GM18873 (cell line): Measurements from ENCODE around the gene POLR1A.

Experiments used
- ATAC-seq: cut with Tn5 transposase; IDR thresholded peaks from one replicate; pipeline ENCODE4 v1.9.1; 2021; ENCODE audit warnings: mild to moderate bottlenecking, moderate library complexity, moderate number of reproducible peaks; ENCODE audit not compliant: unreplicated experiment, low FRiP score

POLR1A gene

DNA sequence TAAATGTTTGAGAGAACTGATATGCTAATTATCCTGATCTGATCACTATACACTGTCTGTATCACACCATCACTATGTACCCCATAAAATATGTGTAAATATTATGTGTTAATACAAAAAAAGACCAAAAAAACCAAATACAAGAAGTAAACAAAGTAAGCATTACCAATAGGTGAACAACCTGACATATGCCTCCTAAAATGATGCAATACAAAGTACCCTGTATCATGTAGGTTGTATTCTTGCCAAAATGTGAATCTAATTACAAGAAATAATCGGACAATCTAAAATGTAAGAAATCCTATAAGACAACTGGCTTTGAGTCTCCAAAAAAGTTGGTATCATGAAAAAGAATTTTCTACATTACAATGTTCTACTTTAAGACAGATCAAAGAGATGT is 7.8 kb downstream of the POLR1A start:
- no peak for ATAC-seq

DNA sequence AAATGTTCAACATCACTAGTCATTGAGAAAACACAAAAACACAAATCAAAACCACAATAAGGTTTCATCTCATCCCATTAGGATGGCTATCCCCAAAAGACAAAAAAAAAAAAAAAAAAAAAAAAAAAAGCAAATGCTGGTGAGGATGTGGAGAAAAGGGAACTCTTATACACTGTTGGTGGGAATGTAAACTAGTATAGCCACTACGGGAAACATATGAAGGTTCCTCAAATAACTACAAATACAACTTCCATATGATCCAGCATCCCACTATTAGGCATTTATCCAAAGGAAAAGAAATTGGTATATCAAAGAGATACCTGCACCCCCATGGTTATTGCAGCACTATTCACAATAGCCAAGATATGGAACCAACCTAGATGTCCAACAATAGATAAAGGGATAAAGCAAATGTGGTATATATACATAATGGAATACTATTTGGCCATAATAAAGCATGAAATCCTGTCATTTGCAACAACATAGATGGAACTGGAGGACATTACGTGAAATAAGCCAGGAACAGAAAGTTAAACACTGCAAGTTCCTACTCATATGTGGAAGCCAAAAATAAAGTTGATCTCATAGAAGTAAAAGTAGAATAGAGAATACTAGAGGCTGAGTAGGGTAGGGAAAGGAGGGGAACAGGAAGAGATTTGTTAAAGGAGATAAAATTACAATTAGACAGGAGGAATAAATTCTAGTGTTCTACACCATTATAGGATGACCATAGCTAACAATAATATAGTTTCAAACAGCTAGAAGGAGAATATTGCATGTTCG is 8.4 kb downstream of the POLR1A start:
- no peak for ATAC-seq

DNA sequence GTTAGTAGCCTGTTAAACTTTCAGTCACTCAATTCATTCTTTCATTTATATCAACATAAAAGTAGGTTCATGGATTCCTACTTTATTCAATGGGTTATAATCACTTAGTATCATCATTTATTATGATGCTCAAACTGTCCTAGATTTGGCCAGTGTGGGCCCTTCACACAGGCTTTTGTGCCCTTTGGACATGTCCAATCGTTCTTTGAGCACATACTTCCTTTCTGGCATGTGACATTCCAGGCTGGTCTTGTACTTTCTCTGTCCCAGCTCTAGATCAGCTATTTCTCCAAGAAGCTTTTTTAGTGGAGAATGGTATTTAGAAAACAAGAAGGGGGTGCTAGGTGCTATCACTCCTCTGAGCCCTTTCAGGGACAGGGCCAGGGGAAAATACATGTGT is 11.5 kb downstream of the POLR1A start:
- ATAC-seq, result no peak

DNA sequence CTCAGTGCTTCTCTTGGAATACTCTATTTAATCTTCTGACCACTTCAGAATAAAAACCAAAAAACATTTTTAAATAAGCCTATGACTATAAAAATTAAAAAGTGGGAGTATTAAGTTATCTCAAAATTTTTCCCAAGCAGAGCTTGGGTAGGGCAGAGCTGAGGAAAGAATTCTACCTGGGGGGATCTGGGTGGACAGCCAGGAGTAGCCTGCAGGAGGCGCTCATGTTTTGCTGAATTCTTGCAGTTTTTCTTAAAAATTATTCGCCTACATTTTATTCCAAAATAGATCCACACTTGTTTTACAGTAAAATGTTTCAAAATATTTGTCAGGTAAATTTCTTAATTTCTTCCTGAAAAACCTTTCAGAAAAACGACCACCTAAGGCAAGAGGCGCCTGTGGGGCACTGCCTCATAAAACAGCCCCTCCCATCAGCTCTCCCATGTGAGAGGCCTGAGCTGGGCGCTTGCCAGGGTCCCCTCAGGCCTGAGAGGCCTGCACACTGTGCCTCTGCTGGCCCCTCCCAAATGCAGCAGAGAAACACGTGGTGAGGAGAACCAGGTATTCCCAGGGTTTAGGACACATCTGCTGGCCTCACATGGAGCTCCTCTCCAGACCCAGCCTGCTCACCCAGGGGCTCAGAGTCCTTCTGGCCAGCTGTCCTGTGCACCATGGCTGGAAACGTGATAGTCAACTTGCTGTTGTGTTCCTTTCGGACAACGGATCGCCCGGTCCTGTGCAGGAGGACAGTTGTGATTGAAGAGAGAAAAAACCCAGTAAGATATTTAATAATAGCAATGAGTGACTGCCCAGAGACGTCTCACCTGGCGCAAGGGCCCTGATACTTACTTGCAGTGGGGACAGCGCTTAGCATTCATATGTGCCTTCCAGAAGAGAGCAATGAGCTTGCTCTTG is 17.5 kb downstream of the POLR1A start:
- no peak for ATAC-seq

DNA sequence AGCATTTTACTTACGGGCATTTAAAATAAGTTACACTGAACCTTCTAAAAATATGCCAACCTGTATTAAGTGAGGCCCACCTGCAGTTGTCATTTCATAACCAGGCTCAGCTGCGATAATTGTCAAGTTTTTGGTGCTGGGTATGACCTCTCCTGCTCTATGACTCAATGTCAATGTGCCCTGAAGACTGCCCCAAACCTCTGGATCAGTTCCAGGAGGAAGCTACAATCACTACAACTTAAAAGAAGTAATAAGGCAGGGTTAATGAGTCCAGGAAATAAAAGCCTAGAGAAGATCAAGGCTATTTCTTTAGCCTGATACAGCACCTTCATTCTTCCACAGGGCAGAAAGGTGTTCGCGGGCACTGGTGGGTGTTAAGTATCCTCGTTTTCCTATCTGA is 22.9 kb downstream of the POLR1A start:
- no peak for ATAC-seq

DNA sequence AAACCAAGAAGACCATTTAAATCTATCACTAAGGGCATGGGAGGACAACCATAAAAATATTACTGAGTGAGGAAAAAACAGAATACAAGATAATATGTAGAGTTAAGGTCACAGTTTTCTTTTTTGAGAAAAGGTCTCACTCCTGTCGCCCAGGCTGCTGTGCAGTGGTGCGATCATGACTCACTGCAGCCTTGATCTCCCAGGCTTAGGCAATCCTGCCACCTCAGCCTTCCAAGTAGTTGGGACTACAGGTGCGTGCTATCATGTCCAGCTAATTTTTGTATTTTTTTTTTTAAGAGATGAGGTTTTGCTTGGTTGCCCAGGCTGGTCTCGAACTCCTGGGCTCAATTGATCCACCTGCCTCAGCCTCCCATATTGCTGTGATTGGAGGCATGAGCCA is 24.0 kb downstream of the POLR1A start:
- ATAC-seq, result no peak

DNA sequence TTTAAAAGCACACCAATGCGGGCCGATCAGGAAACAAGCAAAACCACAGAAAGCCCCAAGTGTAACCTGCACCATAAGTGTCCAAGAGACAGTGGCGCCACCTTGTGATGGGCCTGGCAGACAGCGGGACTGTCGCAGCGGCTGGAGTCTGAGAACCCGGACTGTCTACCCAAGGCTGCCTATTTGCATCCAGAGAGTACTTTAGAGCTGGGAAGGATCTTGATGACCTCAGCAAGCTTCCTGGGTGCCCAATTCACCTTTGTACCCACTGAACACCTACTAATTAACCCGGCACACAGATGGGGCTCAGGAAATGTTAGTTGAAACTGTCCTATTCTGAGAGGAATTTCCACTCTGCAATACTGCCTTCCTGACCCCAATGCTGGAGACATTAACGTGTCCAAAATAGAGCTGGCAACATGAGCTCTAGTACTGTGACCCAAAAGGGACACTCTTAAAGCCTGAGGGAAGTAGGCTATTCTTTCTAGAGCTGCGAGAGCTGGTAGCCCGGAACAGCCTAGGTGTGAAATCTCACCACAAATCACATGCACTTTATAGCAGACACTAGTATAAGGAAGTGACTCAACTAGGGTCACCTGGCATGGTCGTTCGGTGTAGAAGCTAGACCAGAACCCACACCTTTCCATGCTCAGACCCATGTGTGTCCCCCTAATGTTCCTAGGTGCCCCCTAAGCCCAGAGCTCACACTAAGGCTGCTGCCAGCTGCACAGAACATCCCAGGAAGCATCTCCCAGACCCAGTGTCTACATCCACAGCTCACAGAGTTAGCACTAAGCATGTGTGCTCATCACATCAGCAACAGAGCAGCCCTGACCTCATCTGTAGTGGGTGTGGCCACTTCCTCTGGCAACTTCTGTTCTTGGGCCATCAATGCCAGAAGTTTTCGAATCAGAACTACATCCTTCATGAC is 25.4 kb downstream of the POLR1A start:
- ATAC-seq, result peak; percentile 77

DNA sequence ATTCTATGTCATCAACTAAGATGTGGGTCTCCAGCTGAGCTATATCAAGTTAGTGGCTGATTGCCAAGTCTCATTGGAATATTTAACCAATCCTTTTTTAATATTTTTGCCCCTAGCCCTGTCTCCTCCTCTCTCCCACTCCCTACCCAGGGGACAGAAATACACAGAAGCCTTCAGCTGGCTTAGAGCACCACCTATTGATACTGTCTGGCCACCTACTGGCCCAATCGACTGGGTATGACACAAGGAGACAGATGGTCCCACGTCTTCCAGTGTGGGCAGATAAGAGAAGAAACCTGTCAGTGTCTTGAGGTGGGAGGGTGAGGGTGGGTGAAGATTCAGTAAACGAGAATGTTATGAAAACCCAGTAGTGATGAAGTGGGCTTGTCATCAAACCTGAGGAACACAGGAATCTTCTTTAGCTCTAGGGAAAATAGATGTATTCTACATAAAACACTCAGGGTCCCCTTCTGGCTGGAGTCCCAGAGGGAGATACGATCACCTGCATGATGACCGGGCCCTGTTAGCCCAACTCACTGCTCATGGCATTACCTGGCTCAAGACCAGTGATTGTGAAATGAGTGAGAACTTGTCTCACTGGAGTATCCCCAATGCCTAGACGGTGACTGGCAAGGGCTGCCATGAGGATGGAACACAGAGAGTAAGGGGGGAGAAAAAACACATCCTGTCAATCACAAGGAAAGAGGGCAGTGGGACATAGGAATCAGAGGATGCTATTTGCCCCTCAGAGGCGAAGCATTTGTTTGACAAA is 26.7 kb downstream of the POLR1A start:
- ATAC-seq, result no peak

DNA sequence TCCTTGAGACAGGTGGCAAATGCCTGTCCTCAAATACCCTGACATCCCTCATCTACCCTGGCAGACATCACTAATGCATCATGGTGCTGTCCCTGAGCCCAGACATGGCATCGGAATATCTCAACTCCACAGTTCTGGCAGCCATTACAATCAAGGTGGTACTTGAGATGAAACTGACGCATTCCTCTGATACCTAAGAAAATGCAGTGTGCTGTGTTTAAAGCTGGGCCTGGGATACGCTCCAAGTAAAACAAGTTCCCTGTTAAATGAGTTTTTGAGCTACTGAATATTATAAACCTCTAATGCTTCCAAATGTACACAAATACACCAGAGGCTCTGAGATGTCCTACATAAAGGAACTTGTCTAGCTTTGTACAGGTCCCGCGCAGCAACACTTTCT is 29.8 kb downstream of the POLR1A start:
- no peak for ATAC-seq

DNA sequence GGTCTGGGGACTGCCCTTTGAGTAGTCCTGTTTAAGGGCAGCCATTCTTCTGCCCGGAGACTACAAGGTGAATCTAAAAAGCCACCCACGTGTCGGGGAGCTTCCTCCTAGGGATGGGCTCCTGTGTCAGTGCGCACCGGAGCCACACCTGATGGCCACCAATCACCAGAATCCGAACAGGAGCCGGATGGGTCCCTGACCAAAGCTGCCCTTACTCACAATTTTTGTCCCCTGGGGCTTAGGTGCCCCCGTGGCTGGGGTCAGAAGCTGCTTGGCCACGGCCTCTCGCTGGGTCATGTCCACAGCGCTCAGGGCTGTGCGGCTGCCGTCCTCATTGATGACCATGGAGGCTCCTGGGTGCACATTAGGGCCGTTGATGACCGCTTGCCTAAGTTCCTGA is 30.9 kb downstream of the POLR1A start:
- ATAC-seq, result no peak

DNA sequence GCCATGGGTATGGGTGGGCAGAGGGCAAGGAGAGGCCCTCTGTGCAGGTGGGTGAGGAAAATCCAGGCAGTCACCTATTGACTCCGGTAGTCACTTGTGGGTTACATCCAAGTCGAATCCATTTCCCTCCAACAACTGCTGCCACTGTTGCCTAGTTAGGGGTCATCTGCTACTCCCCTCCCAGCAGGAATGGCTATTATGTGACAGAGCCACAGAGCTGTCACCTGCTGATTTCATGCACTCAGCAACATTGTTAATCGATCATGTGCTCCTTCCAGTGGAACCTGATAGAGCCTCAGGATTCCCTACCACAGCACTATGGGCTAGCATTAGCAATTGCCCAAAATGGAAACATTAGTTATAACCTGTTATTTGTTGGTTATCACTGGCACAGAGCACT is 31.4 kb downstream of the POLR1A start:
- ATAC-seq, result no peak

DNA sequence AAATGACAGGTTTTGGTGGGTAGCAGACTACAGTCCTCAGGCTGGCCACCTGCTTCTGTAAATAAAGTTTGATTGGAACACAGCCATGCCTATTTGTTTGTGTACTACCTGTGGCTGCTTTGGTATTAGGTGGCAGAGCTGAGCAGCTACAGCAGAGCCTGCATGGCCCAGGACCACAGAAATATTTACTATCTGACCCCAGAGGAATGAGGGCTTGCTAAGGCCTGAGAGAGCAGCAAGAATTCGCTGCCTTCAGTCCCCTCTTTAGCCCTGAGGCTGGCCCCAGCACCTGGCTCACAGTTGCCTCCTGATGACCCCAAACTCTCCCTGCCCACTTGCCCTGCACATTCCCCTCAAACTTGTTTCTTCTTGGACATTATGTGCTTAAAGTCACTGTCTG is 32.5 kb downstream of the POLR1A start:
- no peak for ATAC-seq

DNA sequence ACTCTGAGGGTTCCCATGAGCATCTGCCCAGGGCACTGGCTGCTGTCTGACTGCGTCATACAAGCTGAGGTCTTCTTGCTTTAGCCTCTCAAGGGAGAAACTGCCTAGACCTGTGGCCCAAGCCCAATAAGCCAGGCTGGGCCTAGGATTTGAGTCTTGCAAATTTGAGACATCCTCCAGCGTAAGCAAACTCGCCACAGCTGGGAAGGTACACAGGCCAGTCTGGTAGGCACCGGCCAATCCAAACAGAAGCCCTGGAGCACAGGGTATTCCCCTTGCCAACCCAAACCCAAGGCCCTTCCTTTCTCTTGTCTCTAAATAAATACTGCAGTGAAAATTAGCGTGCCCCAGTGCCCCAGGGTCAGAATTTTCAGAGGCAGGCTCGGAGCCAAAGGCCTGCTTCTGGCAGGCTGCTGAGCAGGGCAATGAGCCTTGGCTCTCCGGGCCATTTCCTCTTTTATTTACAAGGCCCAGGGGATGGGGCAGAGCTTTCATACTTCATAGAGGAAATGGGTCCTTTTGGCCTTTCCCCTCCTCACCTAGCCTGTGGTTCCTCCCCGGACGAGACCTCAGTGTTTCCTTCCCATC is 33.3 kb downstream of the POLR1A start:
- ATAC-seq, result no peak

DNA sequence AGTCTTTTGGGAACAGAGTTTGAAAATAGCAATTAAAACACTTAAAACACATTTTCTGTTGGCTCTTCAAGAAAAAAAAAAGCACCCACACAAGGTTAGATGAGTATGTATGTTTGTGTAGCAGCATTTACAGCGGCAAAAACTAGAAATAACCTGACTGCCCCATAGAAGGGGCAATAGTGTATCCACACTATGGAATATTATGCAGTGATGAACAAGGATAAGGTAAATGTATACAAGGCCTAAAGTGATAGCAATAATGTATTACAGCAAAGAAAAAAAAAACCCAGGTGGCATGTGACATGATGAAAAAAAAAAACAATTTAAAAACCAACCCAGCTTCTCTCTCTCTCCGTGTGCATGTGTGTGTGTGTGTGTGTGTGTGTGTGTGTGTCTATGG is 34.8 kb downstream of the POLR1A start:
- ATAC-seq, result no peak

DNA sequence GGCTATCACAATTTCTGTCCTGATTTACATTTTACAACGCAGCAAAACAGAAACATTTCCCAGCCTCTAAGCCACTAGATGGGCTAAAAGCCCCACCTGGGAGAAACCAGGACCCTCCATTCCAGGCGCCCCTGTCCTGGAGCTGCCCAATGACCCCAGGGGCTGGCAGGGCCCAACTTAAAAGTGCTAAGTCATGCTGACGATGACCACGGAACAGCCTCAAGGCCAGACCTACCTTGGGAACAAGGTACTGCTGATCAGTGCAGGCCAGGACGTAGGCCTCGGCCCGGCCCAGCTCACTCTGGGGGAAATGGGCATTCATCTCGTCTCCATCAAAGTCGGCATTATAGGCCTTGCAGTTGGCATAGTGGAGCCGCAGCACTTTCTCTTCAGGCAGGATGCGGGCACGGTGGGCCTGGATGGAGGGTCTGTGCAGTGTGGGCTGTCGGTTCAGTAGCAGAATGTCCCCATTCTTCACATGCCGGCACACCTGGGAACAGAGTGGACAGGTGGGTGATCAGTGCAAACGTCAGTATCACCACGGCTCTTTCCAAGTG is 35.8 kb downstream of the POLR1A start:
- no peak for ATAC-seq

DNA sequence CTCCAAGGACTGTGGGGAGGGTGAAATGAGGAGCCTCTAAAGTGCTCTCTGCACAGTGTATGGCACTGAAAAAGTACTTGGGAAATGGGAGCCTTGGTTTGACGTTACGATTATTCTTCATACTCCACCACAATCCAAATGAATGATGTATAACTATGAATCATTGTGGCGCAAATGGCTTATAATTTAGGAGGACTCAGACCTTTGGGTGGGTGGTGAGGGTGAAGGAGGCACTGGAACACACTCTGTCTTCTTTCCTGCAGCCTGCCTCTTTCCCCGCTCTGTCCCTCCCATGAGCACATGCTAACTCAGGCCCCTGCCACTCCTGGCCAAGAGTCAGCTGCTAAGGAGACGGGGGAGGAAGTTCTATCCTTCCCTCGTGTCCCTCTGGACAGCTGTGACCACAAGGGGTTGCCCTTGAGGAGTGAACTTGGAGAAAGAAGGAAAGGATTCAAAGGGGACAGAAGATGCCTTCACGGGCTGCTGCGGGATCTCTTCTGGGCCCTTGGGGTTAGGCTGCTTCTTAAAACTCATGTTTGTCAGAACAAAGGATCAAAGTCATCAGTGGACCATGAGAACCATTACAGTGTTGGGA is 36.5 kb downstream of the POLR1A start:
- ATAC-seq, result no peak

DNA sequence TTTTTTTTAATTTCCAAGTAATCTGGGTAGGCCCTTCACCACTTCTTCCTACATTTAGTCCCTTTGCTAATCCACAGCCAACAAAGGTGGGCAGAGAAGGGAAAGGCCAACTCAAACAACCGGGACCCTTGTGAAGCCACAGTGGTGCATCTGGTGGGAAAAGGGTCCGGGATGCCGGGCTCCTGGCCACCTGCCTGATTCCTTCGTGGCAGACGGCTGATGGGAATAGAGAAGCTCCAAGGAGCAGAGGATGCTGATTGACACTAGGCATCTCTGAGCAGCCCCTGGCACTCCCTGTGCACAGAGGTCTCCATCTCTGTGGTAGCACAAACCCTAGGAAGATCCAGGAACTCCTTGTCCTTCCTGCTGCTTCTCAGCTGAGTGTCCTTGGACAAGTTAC is 37.0 kb downstream of the POLR1A start:
- no peak for ATAC-seq

DNA sequence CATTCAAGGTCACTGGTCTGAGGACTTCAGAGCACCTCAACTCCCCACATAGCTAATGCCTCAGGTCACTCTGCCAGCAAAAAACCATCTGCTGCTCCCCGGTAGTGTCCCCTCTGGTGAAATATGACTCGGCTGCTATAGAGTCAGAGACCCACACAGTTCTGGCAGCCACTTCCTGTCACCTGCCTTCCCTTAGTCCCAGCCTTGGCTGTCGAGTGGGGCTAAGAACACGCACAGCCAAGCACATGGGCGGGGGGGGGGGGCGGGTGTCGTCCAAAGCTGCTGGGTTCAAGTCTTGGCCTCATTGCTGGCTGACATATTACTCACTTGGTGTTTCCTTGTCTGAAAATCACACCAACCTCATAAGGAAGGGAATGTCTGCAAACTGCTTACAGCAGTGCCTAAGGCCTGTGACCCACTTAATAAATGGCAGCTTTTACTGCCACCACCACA is 37.5 kb downstream of the POLR1A start:
- no peak for ATAC-seq

DNA sequence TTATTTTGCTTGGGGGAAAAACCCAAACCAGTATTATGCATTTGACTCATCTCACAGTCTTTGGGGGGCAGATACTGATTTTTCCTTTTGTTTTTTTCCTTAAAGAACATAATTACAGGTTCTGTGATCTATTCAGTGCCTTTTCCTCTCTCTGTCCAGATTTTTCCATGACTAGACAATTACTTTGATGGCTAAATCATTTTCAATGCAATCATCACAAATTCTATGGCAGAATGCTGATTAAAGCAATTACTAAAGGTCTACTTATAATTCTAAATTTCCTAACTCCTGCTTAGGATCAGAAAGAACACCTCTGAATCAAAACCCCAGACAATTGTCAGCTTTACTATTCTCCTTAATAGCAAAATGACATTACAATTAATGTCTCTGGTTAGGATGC is 38.8 kb downstream of the POLR1A start:
- ATAC-seq, result no peak
